HepG2 (cell line): ENCODE measurements around the gene PARK7. TPM values are rescaled to one million over a fixed set of nuclear protein-coding genes. Genes with fewer than 3 reads are reported as not detected.

Experiments used
- BRCA1 ChIP-seq: sonication (generic); formaldehyde crosslinking; IDR thresholded peaks from 2 replicates; pipeline ENCODE4 v1.4.0; 2020; ENCODE audit warnings: missing genetic modification reagents
- CAMTA2 ChIP-seq: sonication (generic); formaldehyde crosslinking; IDR thresholded peaks from 2 replicates; pipeline ENCODE4 v1.4.0; 2020; ENCODE audit warnings: mild to moderate bottlenecking, missing genetic modification reagents, borderline replicate concordance
- GATAD1 ChIP-seq: IDR thresholded peaks from 2 replicates; pipeline ENCODE4 v1.6.1; 2016; ENCODE audit warnings: missing genetic modification reagents, missing compliant biosample characterization
- HDAC2 ChIP-seq: sonication (generic); formaldehyde crosslinking; IDR thresholded peaks from 2 replicates; pipeline ENCODE4 v1.4.0; 2020; ENCODE audit warnings: missing genetic modification reagents
- HNRNPLL ChIP-seq: fragments of 200-400 bp; formaldehyde crosslinking; IDR thresholded peaks from 2 replicates; pipeline ENCODE4 v1.6.1; 2017; ENCODE audit warnings: mild to moderate bottlenecking, low read depth, low read length; ENCODE audit not compliant: poor library complexity, severe bottlenecking
- HOXA7 ChIP-seq: sonication (generic); formaldehyde crosslinking; IDR thresholded peaks from 2 replicates; pipeline ENCODE4 v1.8.1; 2022; ENCODE audit warnings: mild to moderate bottlenecking, missing genetic modification reagents, moderate library complexity
- IKZF1 ChIP-seq: fragments of 450-650 bp; IDR thresholded peaks from 2 replicates; pipeline ENCODE4 v1.7.1; 2016
- MIER2 ChIP-seq: IDR thresholded peaks from 2 replicates; pipeline ENCODE4 v1.6.1; 2016; ENCODE audit warnings: missing biosample characterization, missing genetic modification reagents
- MTA3 ChIP-seq: sonication (generic); formaldehyde crosslinking; IDR thresholded peaks from 2 replicates; pipeline ENCODE4 v1.4.0; 2020; ENCODE audit warnings: missing genetic modification reagents
- MZF1 ChIP-seq: sonication (generic); formaldehyde crosslinking; IDR thresholded peaks from 2 replicates; pipeline ENCODE4 v1.8.1; 2023; ENCODE audit warnings: mild to moderate bottlenecking, missing genetic modification reagents, borderline replicate concordance
- PAWR ChIP-seq: sonication (generic); formaldehyde crosslinking; IDR thresholded peaks from 2 replicates; pipeline ENCODE4 v1.4.0; 2020; ENCODE audit warnings: missing genetic modification reagents, mild to moderate bottlenecking, borderline replicate concordance
- PRMT3 ChIP-seq: sonication (generic); formaldehyde crosslinking; IDR thresholded peaks from 2 replicates; pipeline ENCODE4 v1.8.1; 2022; ENCODE audit warnings: low read depth, mild to moderate bottlenecking, moderate library complexity, missing genetic modification reagents, borderline replicate concordance
- RXRA ChIP-seq: sonication (generic); formaldehyde crosslinking; IDR thresholded peaks from 2 replicates; pipeline ENCODE4 v1.5.1; 2020; ENCODE audit warnings: missing genetic modification reagents
- SALL2 ChIP-seq: sonication (generic); formaldehyde crosslinking; IDR thresholded peaks from 2 replicates; pipeline ENCODE4 v1.8.1; 2023; ENCODE audit warnings: mild to moderate bottlenecking, missing genetic modification reagents, inconsistent platforms
- ZBTB3 ChIP-seq: sonication (generic); formaldehyde crosslinking; IDR thresholded peaks from 2 replicates; pipeline ENCODE4 v1.4.0; 2020; ENCODE audit warnings: low read depth, mild to moderate bottlenecking, moderate library complexity, missing genetic modification reagents, borderline replicate concordance
- ZNF589 ChIP-seq: sonication (generic); formaldehyde crosslinking; conservative IDR thresholded peaks from 2 replicates; pipeline ENCODE4 v1.8.0; 2022; ENCODE audit warnings: mild to moderate bottlenecking, moderate library complexity, missing genetic modification reagents
- ZNF615 ChIP-seq: sonication (generic); formaldehyde crosslinking; IDR thresholded peaks from 2 replicates; pipeline ENCODE4 v1.5.0; 2020; ENCODE audit warnings: mild to moderate bottlenecking, missing genetic modification reagents, borderline replicate concordance
- ZNF629 ChIP-seq: sonication (generic); formaldehyde crosslinking; conservative IDR thresholded peaks from 2 replicates; pipeline ENCODE4 v1.5.0; 2020; ENCODE audit warnings: missing genetic modification reagents
- ZNF747 ChIP-seq: sonication (generic); formaldehyde crosslinking; IDR thresholded peaks from 2 replicates; pipeline ENCODE4 v1.8.1; 2023; ENCODE audit warnings: missing genetic modification reagents, mild to moderate bottlenecking, borderline replicate concordance
- ZNF776 ChIP-seq: sonication (generic); formaldehyde crosslinking; IDR thresholded peaks from 2 replicates; pipeline ENCODE4 v1.4.0; 2020; ENCODE audit warnings: mild to moderate bottlenecking, missing genetic modification reagents
- polyA plus RNA-seq, 8 experiments: library from polyadenylated mRNA; depleted of rRNA in 3 of 8; stranded (reverse) in 7 of 8; unstranded in 1 of 8; fragments of >200 nt; fragmentation: Illumina TruSeq in 4 of 8; extraction: Trizol in 4 of 8; gene quantifications; 2 replicates each; pipeline versions ENCODE4 v1.2.1 to v1.2.3, GENCODE V29; 2011 to 2016; ENCODE audit warnings: low read depth in 4 of 8, missing spikeins in 1 of 8, mixed read lengths in 1 of 8; ENCODE audit not compliant: insufficient read depth in 1 of 8
- total RNA-seq, 5 experiments: library from RNA; depleted of rRNA; stranded (reverse); fragments of >200 nt; fragmentation: Illumina TruSeq; extraction: Trizol; gene quantifications; 2 replicates each; pipeline ENCODE4 v1.2.3, GENCODE V29; 2016; ENCODE audit warnings: low read depth in 1 of 5
- TF ChIP-seq, protein P1 (sequence below): IDR thresholded peaks from 2 replicates; pipeline ENCODE4 v1.4.0; 2020; ENCODE audit warnings: mild to moderate bottlenecking, missing genetic modification reagents

PARK7 gene
- total and polyA plus RNA-seq, 2 of the 13 experiments (the other 11 are each of a cell fraction or from before 2014, with no cell fraction given) = 212 to 296 TPM

- TF ChIP-seq, protein P1, sequence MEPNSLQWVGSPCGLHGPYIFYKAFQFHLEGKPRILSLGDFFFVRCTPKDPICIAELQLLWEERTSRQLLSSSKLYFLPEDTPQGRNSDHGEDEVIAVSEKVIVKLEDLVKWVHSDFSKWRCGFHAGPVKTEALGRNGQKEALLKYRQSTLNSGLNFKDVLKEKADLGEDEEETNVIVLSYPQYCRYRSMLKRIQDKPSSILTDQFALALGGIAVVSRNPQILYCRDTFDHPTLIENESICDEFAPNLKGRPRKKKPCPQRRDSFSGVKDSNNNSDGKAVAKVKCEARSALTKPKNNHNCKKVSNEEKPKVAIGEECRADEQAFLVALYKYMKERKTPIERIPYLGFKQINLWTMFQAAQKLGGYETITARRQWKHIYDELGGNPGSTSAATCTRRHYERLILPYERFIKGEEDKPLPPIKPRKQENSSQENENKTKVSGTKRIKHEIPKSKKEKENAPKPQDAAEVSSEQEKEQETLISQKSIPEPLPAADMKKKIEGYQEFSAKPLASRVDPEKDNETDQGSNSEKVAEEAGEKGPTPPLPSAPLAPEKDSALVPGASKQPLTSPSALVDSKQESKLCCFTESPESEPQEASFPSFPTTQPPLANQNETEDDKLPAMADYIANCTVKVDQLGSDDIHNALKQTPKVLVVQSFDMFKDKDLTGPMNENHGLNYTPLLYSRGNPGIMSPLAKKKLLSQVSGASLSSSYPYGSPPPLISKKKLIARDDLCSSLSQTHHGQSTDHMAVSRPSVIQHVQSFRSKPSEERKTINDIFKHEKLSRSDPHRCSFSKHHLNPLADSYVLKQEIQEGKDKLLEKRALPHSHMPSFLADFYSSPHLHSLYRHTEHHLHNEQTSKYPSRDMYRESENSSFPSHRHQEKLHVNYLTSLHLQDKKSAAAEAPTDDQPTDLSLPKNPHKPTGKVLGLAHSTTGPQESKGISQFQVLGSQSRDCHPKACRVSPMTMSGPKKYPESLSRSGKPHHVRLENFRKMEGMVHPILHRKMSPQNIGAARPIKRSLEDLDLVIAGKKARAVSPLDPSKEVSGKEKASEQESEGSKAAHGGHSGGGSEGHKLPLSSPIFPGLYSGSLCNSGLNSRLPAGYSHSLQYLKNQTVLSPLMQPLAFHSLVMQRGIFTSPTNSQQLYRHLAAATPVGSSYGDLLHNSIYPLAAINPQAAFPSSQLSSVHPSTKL (CRISPR knock-in tag) = 0 out of 2 replicates have a peak, but pooled peaks have one; percentile 43
- TF ChIP-seq ZNF615 (CRISPR knock-in tag) (no peak), HNRNPLL (no peak), ZNF747 (CRISPR knock-in tag) (no peak), RXRA (CRISPR knock-in tag) (no peak), PRMT3 (CRISPR knock-in tag) (no peak), ZNF629 (CRISPR knock-in tag) (no peak), GATAD1 (CRISPR knock-in tag) (no peak), MZF1 (CRISPR knock-in tag) (no peak), HDAC2 (peak; percentile 44; the same call in 1 of the 2 replicates), SALL2 (CRISPR knock-in tag) (0 out of 2 replicates have a peak, but pooled peaks have one; percentile 29), CAMTA2 (no peak), ZNF776 (no peak), HOXA7 (CRISPR knock-in tag) (no peak), ZBTB3 (CRISPR knock-in tag) (no peak), MTA3 (CRISPR knock-in tag) (no peak), PAWR (CRISPR knock-in tag) (no peak), MIER2 (CRISPR knock-in tag) (peak; percentile 50; the same call in 1 of the 2 replicates), ZNF589 (CRISPR knock-in tag) (no peak), IKZF1 (no peak), BRCA1 (no peak)
These were observed 13.8 kb downstream of the PARK7 start (continued) for GRCh38 chr1:7975212-7975865.
